A673 (cell line): ENCODE measurements around the gene PALM2AKAP2.

Experiments
- EZH2 ChIP-seq: fragments of 200-600 bp; sonication (generic); IDR thresholded peaks from 2 replicates; pipeline ENCODE4 v1.6.1; 2017; ENCODE audit warnings: borderline replicate concordance, low read depth, mild to moderate bottlenecking, mixed read lengths, antibody characterized with exemption, low read length; ENCODE audit not compliant: poor library complexity, severe bottlenecking
- TF ChIP-seq, protein P1 (sequence below): fragments of 300-800, 200-600 bp; sonication (generic); conservative IDR thresholded peaks from 2 replicates; pipeline ENCODE4 v1.5.1; 2017; ENCODE audit warnings: low read depth, mild to moderate bottlenecking, antibody characterized with exemption, low read length, moderate library complexity, mixed read lengths

DNA sequence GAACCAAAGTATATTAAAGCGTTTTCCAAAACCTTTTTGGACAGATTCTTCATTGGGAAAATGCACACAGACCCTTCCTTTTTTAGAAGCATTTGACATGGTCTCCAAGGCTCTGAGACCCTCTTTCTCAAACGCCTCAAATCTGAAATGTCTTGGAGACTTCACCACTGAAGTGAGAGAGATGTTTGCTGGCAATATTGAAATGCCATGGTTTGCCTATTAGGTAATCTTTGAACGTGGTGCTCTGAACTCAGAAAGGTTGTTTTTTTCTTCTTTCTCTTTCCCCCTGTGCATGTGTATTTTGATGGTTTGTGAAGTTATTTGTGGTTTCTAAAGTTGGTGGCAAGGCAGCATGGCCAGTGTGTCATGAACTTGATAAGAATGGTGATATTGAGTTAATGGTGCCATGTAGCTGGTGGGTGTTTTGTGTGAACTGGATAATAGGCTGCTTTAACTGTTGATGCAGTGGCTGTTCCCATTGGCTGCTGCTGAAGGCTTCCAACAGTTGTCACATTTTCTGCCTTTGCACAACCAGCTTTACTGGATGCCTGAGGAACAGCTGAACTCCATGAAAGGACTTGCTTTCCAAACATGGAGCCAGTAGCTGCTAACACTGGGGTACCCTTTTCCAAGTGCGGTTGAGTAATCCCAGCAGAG, 1.7 kb downstream of the PALM2AKAP2 start:
- TF ChIP-seq, protein P1, sequence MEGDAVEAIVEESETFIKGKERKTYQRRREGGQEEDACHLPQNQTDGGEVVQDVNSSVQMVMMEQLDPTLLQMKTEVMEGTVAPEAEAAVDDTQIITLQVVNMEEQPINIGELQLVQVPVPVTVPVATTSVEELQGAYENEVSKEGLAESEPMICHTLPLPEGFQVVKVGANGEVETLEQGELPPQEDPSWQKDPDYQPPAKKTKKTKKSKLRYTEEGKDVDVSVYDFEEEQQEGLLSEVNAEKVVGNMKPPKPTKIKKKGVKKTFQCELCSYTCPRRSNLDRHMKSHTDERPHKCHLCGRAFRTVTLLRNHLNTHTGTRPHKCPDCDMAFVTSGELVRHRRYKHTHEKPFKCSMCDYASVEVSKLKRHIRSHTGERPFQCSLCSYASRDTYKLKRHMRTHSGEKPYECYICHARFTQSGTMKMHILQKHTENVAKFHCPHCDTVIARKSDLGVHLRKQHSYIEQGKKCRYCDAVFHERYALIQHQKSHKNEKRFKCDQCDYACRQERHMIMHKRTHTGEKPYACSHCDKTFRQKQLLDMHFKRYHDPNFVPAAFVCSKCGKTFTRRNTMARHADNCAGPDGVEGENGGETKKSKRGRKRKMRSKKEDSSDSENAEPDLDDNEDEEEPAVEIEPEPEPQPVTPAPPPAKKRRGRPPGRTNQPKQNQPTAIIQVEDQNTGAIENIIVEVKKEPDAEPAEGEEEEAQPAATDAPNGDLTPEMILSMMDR, result no peak
- TF ChIP-seq EZH2, result no peak
